Measurements from ENCODE around the gene CNTNAP5. TPM values are rescaled to one million over a fixed set of nuclear protein-coding genes. Genes with fewer than 3 reads are reported as not detected.

Gene CNTNAP5
- total and polyA plus RNA-seq, 2 of the 4 experiments (the other 2 are of a cell fraction), result not detected

DNA sequence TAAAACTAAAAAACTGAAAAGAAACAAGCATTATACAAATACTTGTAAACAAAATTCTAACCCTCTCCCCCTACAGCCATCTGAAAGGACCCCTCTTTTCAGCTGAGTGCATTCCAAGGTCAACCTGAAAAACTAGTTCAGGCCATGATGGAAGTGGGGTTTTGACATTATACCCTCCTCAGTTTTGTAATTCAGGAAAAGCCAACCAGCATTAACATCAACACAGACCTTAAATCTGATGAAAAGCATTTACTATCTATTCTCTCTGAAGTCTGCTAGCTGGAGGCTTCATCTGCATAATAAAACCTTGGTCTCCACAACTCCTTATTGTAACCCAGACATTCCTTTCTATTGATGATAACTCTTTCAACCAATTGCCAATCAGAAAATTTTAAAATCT is 302.2 kb downstream of the CNTNAP5 start:
- Histone ChIP-seq H3K23ac (ENCODE audit: low read depth, low read length) (no peak overlapping the region), H3K14ac (replicated peaks; ENCODE audit: low read depth, low read length) (no peak overlapping the region), H3K18ac (ENCODE audit: low read depth, low read length) (no peak overlapping the region), H4K5ac (ENCODE audit: low read depth, low read length) (no peak overlapping the region), H2BK20ac (ENCODE audit: low read depth, low read length) (no peak overlapping the region), H2BK5ac (ENCODE audit: low read depth, low read length, poor library complexity, severe bottlenecking) (no peak overlapping the region), H3K79me1 (ENCODE audit: low read depth in 1 of 2, low read length in 2 of 2) (no peaks in the 10 kb centered on the region), H3K4ac (ENCODE audit: low read depth, low read length) (no peak overlapping the region), H3K9me3 (ENCODE audit: control insufficient read depth, insufficient read depth, low read length) (peaks cover 5% of the 10 kb centered on the region), H3K4me3 (ENCODE audit: insufficient read depth, low read depth, low read length) (no peak overlapping the region), H2AK9ac (replicated peaks; ENCODE audit: low read depth, low read length, poor library complexity) (no peak overlapping the region), H3K27ac (ENCODE audit: insufficient read depth, low read length) (no peak overlapping the region), H4K20me1 (ENCODE audit: insufficient read depth, low read length) (no peaks in the 10 kb centered on the region), H3K4me1 (ENCODE audit: control insufficient read depth, insufficient read depth, low read length) (no peaks in the 10 kb centered on the region), H3K4me2 (ENCODE audit: low read depth, low read length) (no peak overlapping the region), H3K27me3 (ENCODE audit: control insufficient read depth, insufficient read depth, low read length) (no peaks in the 10 kb centered on the region), H2AK5ac (ENCODE audit: low read depth, low read length) (no peak overlapping the region), H3K9me1 (ENCODE audit: insufficient read depth, low read length) (no peaks in the 10 kb centered on the region), H4K91ac (ENCODE audit: insufficient read depth, low read depth, low read length) (no peak overlapping the region), H3K56ac (ENCODE audit: extremely low read depth, insufficient read depth, low read length) (no peak overlapping the region), H3K36me3 (ENCODE audit: control insufficient read depth, insufficient read depth, low read length) (no peaks in the 10 kb centered on the region), H2BK15ac (ENCODE audit: low read depth, low read length) (no peak overlapping the region), H4K8ac (ENCODE audit: low read depth in 2 of 2, low read length in 2 of 2) (no peak overlapping the region), H2BK120ac (ENCODE audit: low read depth, low read length) (no peak overlapping the region), H2AFZ (replicated peaks; ENCODE audit: low read length, poor library complexity) (no peak overlapping the region), H3K9ac (ENCODE audit: low read depth, low read length) (no peak overlapping the region)
- dilution Hi-C loops (cut with HindIII; ENCODE audit: low sequenced_read_pairs, unreplicated experiment), result no loop called here
- intact Hi-C loops (cut with micrococcal nuclease), result no loop called here
- no peak for DNase-seq
- in situ Hi-C loops (cut with MboI; ENCODE audit: low sequenced_read_pairs), result no loop called here
- BruUV-seq (replicated peaks), result no TSS peak
- no peak for ATAC-seq (ENCODE audit: low read depth)
- TF ChIP-seq, protein P1, sequence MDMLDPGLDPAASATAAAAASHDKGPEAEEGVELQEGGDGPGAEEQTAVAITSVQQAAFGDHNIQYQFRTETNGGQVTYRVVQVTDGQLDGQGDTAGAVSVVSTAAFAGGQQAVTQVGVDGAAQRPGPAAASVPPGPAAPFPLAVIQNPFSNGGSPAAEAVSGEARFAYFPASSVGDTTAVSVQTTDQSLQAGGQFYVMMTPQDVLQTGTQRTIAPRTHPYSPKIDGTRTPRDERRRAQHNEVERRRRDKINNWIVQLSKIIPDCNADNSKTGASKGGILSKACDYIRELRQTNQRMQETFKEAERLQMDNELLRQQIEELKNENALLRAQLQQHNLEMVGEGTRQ (IDR thresholded peaks at IDR 0.05; ENCODE audit: low read depth, low read length), result no peak
- POLR2A ChIA-PET (ENCODE audit: unreplicated experiment), result no interaction called here
- CTCF ChIA-PET, result no interaction called here

Measured in IMR-90 (cell line).